Activated CD4-positive, alpha-beta memory T cell treated with anti-CD3 and anti-CD28 coated beads, Interleukin-2, amount 10 ng/mL, durations not matched to agents 7 days and 5 days (primary cell): ENCODE data around the gene MACF1. TPM values are rescaled to one million over a fixed set of nuclear protein-coding genes. Genes with fewer than 3 reads are reported as not detected.
"Not testable (repeated sequence)": the region's sequence is repeated elsewhere in the genome, so short reads cannot be mapped to it uniquely, and the experiment has no call there.

Source experiments
- CTCF ChIA-PET: fragments of 350-600 bp; sonication (Branson Sonifier 250); formaldehyde crosslinking; loops from one replicate; lab custom pipeline; 2021; ENCODE audit warnings: antibody characterized with exemption, inconsistent platforms; lab: Charles Lee
- POLR2A ChIA-PET: fragments of 350-600 bp; sonication (Branson Sonifier 250); formaldehyde crosslinking; loops from one replicate; lab custom pipeline; 2021; ENCODE audit warnings: antibody characterized with exemption; lab: Charles Lee
- DNase-seq: peaks from one replicate; pipeline ENCODE4 v3.0.0-alpha.2; 2020
- H3K27ac Mint-ChIP-seq: one replicate; pipeline ENCODE4 v1.8.0; 2021; ENCODE audit warnings: mild to moderate bottlenecking, mixed read lengths
- H3K27me3 Mint-ChIP-seq: one replicate; pipeline ENCODE4 v1.8.0; 2021; ENCODE audit warnings: mixed read lengths
- H3K36me3 Mint-ChIP-seq: one replicate; pipeline ENCODE4 v1.8.0; 2021; ENCODE audit warnings: low read depth, mixed read lengths
- H3K4me1 Mint-ChIP-seq: one replicate; pipeline ENCODE4 v1.8.0; 2021; ENCODE audit warnings: mixed read lengths
- H3K4me3 Mint-ChIP-seq: one replicate; pipeline ENCODE4 v1.8.0; 2021; ENCODE audit warnings: mild to moderate bottlenecking, mixed read lengths
- H3K9me3 Mint-ChIP-seq: one replicate; pipeline ENCODE4 v1.8.0; 2021; ENCODE audit warnings: mixed read lengths
- total RNA-seq, 2 experiments: library from RNA; stranded (reverse); gene quantifications; one replicate each; pipeline ENCODE4 v1.2.3, GENCODE V29; 2021

MACF1 gene
- total RNA-seq, 2 experiments from 2014 or later: 345 to 381 TPM

DNA sequence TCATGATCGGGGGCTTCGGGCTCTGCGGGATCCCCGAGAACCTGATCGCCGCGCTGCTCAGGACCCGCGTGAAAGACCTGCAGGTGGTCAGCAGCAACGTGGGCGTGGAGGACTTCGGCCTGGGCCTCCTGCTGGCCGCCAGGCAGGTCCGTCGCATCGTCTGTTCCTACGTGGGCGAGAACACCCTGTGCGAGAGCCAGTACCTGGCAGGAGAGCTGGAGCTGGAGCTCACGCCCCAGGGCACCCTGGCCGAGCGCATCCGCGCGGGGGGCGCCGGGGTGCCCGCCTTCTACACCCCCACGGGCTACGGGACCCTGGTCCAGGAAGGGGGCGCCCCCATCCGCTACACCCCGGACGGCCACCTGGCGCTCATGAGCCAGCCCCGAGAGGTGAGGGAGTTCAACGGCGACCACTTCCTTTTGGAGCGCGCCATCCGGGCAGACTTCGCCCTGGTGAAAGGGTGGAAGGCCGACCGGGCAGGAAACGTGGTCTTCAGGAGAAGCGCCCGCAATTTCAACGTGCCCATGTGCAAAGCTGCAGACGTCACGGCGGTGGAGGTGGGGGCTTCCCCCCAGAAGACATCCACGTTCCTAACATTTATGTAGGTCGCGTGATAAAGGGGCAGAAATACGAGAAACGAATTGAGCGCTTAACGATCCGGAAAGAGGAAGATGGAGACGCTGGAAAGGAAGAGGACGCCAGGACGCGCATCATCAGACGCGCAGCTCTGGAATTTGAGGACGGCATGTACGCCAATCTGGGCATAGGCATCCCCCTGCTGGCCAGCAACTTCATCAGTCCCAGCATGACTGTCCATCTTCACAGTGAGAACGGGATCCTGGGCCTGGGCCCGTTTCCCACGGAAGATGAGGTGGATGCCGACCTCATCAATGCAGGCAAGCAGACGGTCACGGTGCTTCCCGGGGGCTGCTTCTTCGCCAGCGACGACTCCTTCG, 310.9 kb downstream of the MACF1 start:
- H3K4me1 Mint-ChIP-seq, H3K9me3 Mint-ChIP-seq, CTCF ChIA-PET, POLR2A ChIA-PET, H3K27me3 Mint-ChIP-seq, H3K36me3 Mint-ChIP-seq, DNase-seq, H3K27ac Mint-ChIP-seq: not testable (repeated sequence)
- H3K4me3 Mint-ChIP-seq: peak overlapping the region; percentile 55

DNA sequence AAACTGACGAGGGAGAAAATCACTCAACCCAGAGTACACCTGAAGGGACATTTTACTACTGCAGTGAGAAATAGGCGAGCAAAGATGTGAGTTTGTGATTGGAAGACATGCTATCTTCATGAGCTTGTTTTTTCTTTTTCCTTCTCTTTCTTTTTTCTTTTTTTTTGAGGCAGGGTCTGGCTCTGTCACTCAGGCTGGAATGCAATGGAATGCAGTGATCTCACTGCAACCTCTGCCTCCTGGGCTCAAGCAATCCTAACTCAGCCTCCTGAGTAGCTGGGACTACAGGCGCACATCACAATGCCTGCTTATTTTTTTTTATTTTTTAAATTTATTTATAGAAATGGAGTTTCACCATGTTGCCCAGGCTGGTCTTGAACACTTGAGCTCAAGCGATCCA, 312.3 kb downstream of the MACF1 start:
- DNase-seq, H3K36me3 Mint-ChIP-seq, H3K4me3 Mint-ChIP-seq, H3K27me3 Mint-ChIP-seq, H3K27ac Mint-ChIP-seq, H3K9me3 Mint-ChIP-seq, POLR2A ChIA-PET, H3K4me1 Mint-ChIP-seq, CTCF ChIA-PET: not testable (repeated sequence)

DNA sequence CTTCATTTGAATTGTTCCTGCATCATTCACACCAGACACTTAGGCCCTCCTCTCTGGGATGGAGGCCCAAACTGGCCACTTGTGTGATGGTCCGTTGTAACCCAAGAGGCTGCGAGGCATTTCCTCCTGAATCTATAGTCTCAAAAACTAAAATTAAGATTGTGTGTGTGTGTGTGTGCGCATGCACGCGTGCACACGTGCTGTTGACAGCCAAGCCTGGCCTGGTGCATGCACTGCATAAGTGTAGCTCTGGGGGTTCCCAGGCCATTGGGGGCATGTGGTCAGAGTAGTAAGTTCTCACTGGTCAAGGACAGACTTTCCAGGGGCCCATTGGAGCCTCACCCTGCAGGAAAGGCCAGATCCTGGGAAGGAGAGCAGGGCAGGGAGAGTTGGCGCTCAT, 313.4 kb downstream of the MACF1 start:
- POLR2A ChIA-PET, H3K4me1 Mint-ChIP-seq, DNase-seq, H3K27me3 Mint-ChIP-seq, H3K27ac Mint-ChIP-seq, H3K4me3 Mint-ChIP-seq, H3K36me3 Mint-ChIP-seq, H3K9me3 Mint-ChIP-seq, CTCF ChIA-PET: not testable (repeated sequence)

DNA sequence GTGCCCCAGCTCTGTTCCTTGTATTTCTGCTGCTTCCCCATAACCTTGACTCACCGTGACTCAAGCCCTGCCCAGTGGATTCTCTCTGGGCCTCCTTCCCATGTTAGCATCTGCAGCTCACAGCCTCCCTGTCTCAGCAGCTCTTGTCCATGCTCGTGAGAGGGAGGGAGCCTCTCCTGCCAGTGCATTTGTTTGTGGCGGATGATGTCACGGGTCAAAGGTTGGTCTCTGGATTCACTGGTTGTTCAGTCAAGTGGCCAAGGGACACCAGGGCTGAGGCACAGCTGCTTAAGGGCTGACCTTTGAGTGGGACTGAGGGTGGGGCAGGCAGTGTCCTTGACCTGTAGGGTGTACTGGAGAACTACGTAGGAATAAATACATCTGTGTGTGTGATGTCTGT, 314.9 kb downstream of the MACF1 start:
- H3K4me1 Mint-ChIP-seq, DNase-seq, CTCF ChIA-PET, POLR2A ChIA-PET, H3K27ac Mint-ChIP-seq, H3K4me3 Mint-ChIP-seq, H3K27me3 Mint-ChIP-seq, H3K9me3 Mint-ChIP-seq, H3K36me3 Mint-ChIP-seq: not testable (repeated sequence)

DNA sequence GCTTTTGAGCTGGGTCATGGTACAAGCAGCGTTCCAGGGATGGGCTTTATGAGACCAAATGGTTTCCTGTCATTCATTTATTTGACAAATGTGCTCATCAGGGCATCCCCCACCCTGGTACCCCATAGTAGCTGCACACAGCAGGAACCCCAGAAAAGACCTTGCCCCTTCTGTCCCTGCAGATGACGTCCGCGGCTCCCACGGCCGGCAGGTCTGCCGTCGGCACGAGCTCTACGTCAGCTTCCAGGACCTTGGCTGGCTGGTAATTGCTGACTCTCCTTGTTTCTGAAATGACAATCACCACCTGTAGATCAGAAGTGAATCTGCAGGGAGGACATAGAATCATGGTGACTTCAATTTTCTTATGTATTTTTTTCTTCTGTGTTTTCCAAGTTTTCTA, 317.7 kb downstream of the MACF1 start:
- CTCF ChIA-PET, H3K27ac Mint-ChIP-seq, H3K27me3 Mint-ChIP-seq, H3K4me3 Mint-ChIP-seq, DNase-seq, H3K9me3 Mint-ChIP-seq, H3K36me3 Mint-ChIP-seq, POLR2A ChIA-PET: not testable (repeated sequence)
- peaks cover 21% of the 10 kb centered on the region for H3K4me1 Mint-ChIP-seq

DNA sequence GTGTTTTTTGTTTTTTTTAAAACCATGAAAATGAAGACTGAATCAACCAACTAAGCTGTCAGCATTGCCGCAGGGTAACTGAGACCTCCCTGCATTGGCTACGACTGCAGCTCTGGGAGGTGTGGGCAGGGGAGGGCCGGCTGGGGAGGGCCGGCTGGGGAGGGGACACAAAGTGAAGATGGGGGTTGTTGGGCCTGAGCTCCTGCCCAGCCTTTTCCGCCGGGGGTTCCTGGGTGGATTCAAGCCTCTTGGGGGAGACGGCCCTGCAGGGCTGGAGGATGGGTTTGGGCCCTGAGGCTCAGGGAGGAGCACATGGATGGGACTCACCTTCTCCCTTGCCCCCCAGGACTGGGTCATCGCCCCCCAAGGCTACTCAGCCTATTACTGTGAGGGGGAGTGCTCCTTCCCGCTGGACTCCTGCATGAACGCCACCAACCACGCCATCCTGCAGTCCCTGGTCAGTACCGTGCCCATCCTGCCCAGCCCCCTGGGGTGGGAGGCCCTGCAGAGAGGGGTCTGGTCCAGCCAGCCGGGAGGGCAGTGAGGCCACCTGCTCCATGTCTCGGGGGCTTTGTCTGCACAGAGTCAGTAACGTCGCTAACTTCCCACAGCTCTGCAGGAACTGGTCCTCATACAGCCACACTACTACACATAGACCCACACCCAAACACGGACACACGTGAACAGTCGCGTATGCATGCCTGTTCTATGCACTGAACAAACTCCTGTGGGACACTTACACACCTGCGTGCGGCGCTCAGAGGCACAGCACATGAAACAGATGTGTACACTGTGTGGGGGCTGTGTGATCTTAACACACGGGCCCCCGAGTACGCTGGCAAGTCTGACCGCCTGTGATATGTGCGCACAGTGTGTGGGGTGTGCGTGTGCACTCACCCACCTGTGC, 318.4 kb downstream of the MACF1 start:
- no peak for DNase-seq
- CTCF ChIA-PET: no interaction called here
- no peaks in the 10 kb centered on the region for H3K9me3 Mint-ChIP-seq

DNA sequence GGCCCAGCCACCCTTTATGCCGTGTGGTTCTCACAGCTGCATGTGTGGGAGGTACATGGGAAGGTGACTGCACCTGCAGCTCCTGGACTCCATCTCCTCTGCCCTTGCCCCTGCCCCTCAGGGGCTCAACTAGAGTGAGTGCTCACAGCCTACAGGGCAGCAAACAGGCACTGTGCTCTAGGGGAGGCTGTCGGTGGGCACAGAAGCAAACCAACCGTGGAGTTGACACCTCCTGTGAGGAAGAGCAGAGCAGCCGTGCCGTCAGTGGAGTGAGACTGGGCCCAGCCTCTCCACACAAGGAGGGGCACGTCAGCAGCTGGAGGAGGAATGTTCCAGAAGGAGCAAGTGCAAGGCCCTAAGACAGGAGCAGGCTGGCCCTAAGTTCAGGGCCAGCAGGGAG, 319.7 kb downstream of the MACF1 start:
- CTCF ChIA-PET: no interaction called here

More for the DNA sequence above, 318.4 kb downstream of the MACF1 start:
- H3K4me3 Mint-ChIP-seq: no peak overlapping the region
- POLR2A ChIA-PET: no interaction called here
- H3K36me3 Mint-ChIP-seq: peaks cover 2% of the 10 kb centered on the region
- no peaks in the 10 kb centered on the region for H3K27me3 Mint-ChIP-seq
- H3K27ac Mint-ChIP-seq: no peak overlapping the region
- peaks cover 21% of the 10 kb centered on the region for H3K4me1 Mint-ChIP-seq

DNA sequence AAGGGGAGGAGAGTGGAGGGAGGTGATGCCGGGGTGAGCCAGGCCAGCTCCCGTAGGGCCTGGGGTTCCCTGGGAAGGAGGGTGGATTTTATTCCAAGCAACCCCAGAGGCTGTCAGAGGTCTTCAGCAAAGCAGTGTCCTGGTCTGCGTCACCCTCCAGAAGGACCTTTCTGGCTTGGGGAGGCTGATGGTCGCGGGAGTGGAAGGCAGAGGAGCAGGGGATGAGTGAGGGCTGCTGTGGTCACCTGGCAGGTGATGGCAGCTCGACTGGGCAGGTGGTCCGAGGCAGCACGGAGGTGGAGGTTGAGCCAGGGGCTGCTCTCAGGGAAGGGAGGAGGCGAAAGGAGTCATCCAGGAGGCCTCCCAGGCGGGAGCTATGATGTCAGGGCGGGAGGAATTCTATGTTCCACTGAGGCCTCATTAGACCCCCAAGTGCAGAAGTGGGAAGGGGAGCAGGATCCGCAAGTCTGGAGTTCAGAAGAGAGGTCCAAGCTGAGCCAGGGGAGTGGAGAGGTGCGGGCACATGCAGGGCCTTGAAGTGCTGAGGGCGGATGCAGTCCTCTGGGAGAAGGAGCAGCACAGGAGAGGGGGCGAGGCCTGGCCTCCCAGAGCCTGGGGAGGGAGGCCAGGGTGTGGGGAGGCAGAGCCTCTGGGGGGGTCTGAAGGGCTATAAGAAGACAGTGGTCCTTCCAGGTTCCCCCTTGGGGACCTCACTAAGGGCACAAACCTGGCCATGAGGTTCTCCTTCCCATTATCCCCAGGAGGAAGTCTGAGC, 320.3 kb downstream of the MACF1 start:
- Mint-ChIP-seq H3K36me3 (peaks cover 5% of the 10 kb centered on the region), H3K4me1 (peaks cover 21% of the 10 kb centered on the region), H3K4me3 (no peak overlapping the region), H3K27me3 (no peaks in the 10 kb centered on the region), H3K27ac (no peak overlapping the region), H3K9me3 (no peaks in the 10 kb centered on the region)
- ChIA-PET POLR2A (interaction anchor here (1.5 kb wide), 1 partner anchor 16 kb away, joined by 3 read pairs; no protein-coding TSS in a partner anchor), CTCF (interaction anchor here (1.2 kb wide), 1 partner anchor 13 kb away, joined by 4 read pairs; no protein-coding TSS in a partner anchor)
- no peak for DNase-seq

More for the DNA sequence above, 319.7 kb downstream of the MACF1 start:
- Mint-ChIP-seq H3K9me3 (no peaks in the 10 kb centered on the region), H3K36me3 (peaks cover 5% of the 10 kb centered on the region), H3K27me3 (no peaks in the 10 kb centered on the region), H3K4me1 (peaks cover 21% of the 10 kb centered on the region), H3K27ac (peak overlapping the region; percentile 35), H3K4me3 (no peak overlapping the region)
- DNase-seq: no peak
- POLR2A ChIA-PET: interaction anchor here (1.5 kb wide), 1 partner anchor 15 kb away, joined by 3 read pairs; no protein-coding TSS in a partner anchor

DNA sequence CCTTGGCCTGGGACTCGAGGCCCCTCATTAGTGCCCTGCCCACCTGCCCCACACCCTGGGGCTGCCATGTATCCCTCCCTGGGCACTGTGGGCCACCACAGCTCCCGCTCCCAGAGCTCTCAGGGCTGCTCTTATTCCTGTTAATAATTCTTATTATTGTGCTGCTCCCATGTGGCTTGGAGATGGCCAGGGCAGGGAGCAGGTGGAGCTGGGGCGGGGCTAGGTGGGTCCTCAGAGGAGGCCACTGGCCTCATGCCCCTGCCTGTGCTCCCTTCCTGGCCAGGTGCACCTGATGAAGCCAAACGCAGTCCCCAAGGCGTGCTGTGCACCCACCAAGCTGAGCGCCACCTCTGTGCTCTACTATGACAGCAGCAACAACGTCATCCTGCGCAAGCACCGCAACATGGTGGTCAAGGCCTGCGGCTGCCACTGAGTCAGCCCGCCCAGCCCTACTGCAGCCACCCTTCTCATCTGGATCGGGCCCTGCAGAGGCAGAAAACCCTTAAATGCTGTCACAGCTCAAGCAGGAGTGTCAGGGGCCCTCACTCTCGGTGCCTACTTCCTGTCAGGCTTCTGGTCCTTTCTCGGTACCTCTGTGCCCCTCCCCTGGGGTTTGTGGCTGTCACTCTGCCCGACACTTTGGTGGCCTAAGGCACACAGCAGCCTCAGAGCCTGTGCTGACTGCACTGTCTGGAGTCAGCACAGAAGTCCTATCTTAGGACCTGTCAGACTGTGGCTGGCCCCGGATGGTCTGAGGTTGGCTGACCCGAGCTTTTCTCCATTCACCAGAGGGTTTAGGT, 321.1 kb downstream of the MACF1 start:
- POLR2A ChIA-PET: interaction anchor here (1.5 kb wide), 1 partner anchor 17 kb away, joined by 3 read pairs; no protein-coding TSS in a partner anchor
- H3K36me3 Mint-ChIP-seq: peaks cover 7% of the 10 kb centered on the region
- H3K4me3 Mint-ChIP-seq: no peak overlapping the region
- peak; percentile 78 for DNase-seq
- H3K4me1 Mint-ChIP-seq: peaks cover 21% of the 10 kb centered on the region
- peak overlapping the region; percentile 49 for H3K27ac Mint-ChIP-seq
- no peaks in the 10 kb centered on the region for H3K9me3 Mint-ChIP-seq
- no peaks in the 10 kb centered on the region for H3K27me3 Mint-ChIP-seq
- CTCF ChIA-PET: interaction anchor here (0.5 to 1.2 kb wide), 2 partner anchors 12 to 48 kb away, joined by 3 to 4 read pairs; no protein-coding TSS in a partner anchor

DNA sequence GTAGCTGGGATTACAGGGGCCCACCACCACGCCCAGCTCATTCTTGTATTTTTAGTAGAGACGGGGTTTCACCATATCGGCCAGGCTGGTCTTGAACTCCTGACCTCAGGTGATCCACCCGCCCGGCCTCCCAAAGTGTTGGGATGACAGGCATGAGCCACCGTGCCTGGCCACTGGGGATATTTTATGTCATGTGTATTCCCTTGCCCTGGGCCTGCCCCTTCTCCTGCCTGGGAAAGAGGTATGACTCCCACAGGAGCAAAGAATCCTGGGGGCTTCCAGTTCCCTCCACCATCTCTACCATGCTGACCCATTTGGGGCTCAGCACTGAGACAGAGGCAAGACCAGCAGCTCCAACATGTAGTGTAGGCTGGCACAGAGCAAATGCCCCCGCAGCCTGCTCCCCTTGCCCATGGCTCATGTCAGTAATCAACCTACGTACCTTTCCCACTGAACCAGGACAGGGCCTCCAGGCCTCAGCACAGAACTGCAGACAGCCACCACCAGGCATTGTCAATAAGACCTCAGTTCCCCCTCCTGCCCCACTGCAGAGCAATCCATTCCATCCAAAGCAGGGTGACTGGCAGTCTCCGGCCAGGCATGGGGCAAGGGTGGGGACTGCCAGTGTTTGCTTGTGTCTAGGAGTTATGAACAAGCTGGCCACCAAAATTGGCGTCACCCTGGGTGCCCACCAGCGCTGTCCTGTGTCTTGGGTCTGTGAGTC, 322.1 kb downstream of the MACF1 start:
- ChIA-PET CTCF (no interaction called here), POLR2A (no interaction called here)
- H3K4me3 Mint-ChIP-seq: no peak overlapping the region
- H3K4me1 Mint-ChIP-seq: peaks cover 21% of the 10 kb centered on the region
- H3K36me3 Mint-ChIP-seq: peaks cover 7% of the 10 kb centered on the region
- no peak overlapping the region for H3K27ac Mint-ChIP-seq
- no peaks in the 10 kb centered on the region for H3K27me3 Mint-ChIP-seq
- no peaks in the 10 kb centered on the region for H3K9me3 Mint-ChIP-seq
- DNase-seq: no peak

DNA sequence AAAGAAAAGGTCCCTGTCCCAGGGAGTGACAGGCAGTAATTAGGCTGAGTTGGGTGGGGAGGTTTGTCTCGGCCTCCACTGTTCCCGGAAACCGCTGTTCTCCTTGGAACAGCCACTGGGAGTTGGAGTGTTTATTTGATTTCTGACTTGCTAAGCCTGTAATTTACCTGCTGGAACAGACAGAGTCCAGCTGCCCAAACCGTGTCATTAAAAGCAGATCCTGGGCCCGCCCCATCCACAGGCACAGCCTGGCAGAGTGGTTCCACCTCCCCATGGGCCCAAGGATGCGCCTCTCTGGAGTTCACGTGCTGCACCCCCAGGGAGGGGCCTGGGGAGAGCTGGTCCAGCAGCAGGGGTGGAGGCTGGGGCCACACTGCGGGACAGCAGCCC, 322.7 kb downstream of the MACF1 start:
- CTCF ChIA-PET, H3K27ac Mint-ChIP-seq, H3K4me3 Mint-ChIP-seq, H3K27me3 Mint-ChIP-seq, POLR2A ChIA-PET, DNase-seq, H3K9me3 Mint-ChIP-seq: not testable (repeated sequence)
- Mint-ChIP-seq H3K4me1 (peaks cover 21% of the 10 kb centered on the region), H3K36me3 (peaks cover 11% of the 10 kb centered on the region)
